ENCODE results near the gene CHID1.

CHID1 gene

DNA sequence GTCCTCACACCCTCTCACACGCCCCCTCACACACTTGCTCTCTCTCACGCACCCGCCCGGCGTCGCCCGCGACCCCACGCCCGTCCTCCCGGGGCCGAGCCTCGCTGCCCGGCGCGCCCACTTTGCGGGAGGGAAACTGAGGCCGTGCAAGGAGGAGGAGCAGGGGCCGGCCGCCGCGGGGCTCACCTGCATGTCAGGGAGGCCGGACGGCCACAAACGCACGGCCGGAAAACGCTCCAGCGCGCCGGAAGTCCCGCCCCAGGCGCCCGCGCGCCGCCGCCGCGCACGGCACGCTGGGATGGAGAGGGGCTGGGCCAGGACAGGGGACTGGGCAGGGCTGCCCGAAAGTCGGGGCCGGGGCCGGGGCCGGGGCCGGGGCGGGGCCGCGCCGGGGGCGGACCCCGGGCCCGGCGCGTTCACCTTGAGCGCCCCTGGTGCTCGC, at the start of gene CHID1:
CHID1 (minus strand) TSS at position 222 of the 442 bp plus-strand sequence. CDS start 5,994 bp downstream, outside the sequence.
- DNase-seq = peak; percentile 69

DNA sequence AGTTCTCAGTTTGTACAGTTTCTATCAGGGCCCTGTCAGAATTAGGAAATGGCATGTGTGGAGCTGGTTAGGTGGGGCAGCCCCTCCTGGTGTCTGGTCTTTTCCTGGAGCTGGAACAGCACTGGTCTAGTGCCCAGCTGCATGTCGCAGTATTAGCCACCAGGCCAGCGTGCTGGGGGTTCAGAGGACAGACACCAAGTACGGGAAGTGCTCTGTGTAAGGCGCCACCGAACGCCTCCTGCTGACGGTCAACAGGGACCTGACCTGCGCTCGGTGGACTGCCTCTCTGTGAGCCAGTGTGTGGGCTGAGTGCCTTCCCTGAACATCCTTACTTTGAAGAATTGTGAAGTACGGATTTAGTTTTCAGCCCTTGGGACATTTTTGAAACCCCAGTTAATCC, 49.0 kb upstream of the CHID1 start:
- no peak for DNase-seq

DNA sequence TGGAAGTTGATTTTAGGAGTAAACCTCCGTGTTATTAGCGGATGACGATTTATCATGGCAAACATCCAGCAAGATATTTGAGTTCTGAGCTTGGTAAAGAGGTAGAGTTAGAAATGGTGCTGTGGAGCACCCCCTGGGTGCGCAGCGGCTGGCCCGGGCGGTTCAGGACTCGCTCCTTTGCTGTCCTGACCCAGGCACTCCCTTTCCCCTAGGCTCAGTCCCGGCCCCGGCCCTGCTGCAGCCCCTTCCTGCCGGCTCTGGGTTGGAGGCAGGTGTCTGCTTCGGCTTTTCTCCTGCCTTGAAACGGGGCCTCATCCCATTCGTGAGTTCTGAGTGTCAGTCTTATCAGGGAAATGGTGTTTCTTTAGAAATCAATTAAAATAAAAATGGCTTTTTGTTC, 48.4 kb upstream of the CHID1 start:
- no peak for DNase-seq

DNA sequence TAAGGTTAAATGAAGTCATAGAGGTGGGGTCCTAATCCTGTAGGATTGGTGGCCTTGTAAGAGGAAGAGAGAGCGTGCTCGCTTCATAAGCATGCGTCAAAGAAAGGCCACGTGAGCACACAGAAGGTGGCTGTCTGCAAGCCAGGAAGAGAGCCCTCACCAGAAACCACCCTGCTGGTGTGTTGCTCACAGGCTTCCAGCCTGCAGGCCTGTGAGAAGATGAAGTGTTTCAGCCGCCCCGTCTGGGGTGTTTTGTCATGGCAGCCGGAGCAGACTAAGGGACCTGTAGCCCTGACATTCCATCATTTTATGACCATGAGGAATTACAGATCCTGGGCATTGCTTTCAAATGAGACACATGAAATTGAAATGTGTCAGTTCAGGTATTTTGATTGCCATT, 47.5 kb upstream of the CHID1 start:
- no peak for DNase-seq

DNA sequence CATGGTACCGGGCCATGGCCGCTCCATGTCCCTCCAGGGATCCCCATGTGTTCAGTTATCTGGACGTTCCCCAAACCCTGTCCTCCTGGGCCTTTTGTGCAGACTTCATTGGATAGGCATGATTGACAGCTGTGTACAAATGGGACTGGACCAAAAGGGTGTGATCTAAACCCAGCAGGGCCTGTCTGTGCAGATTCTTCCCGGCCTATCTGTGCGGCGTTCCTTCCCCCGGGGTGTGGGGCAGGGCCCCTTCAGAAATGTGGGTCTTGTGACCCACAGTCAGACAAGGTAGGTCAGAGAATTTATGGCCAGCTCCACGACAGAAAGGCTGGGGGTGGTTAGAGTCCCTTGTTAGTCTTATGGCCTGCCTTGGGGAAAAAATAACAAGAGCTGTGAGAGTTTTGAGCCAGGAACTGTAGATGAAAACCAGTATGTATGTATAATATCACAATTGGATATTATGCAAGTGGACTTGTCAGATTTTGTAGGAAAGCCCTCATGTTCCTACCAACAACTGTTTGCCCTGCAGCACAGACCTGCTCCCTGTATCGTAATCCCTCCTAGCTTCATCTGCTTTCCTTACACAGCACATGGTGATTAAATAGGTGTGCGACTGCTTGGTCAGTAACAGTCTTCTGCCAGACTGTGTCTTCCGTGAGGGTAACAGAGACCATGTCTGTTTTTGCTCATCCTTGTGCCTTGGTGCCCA, 46.8 kb upstream of the CHID1 start:
- DNase-seq = no peak

DNA sequence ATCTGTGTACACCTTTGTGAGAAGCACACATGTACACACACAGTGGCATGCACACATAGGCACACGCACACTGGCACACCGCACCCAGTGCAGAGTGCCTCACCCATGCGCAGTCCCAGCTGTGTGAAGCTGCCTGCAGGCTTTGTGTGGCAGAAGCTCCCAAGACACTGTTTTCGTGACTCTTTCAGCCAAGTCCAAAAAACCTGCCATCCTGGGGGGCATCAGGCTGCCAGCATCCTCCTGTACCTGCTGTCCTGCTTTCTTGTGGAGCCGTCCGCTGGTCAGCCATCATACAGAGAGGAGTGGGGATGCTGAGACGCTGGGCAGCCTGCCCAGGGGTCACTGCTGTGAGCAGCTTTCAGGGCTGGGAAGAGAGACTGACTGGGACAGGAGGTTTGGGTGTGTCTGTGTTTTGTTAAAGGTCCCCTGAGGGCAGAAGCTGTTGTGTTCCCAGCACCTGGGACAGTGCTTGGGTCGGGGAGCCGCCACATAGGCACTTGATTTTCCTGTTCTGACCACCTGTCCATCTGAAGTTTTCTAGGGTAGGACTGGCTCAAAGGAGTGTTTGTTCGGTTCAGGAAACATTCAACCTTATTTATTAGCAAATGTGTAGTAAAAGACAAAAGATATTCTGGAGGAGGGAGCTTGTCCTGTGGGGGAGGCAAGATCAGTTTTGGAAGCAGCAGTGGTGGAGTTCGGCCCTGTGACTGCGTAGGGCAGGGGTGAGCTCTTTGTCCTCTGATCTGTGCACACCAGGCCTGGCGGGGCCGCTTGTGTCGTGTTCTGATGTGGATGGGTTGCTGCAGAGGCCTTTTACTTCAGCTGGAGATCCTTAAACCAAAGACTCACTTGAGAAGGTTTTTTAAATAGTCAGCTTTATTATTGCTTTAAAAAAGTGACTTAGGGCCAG, 44.8 kb upstream of the CHID1 start:
- DNase-seq = peak; percentile 19

DNA sequence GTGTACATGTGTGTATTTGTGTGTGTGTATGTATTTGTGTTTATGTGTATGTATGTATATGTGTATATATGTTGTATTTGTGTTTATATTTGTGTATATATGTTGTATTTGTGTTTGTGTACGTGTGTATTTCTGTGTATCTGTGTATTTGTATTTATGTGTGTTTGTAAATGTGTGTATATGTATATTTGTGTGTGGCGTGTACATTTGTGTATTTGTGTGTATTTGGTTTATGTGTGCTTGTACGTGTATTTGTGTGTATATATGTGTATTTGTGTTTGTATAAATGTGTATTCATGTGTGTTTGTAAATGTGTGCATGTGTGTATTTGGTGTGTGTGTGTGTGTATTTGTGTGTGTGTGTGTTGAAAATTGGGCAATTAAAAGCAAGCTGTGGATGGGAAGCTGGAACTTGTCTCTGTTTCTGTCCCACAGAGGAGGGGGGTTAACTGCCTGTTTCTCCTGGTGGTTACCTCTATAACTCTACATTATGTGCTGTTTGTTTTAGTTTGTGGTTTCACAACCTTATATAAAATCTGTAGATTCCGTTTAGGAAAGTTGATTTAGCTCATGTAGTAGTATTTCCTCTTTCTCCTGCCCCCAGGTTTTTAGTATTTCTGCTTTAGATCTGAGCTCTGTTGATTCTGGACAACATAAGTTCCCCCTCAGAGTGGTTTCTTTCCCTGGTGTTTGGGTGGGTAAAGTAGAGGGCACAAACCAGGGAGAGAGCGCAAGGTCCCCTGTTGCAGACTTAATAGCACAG, 44.0 kb upstream of the CHID1 start:
- no peak for DNase-seq

DNA sequence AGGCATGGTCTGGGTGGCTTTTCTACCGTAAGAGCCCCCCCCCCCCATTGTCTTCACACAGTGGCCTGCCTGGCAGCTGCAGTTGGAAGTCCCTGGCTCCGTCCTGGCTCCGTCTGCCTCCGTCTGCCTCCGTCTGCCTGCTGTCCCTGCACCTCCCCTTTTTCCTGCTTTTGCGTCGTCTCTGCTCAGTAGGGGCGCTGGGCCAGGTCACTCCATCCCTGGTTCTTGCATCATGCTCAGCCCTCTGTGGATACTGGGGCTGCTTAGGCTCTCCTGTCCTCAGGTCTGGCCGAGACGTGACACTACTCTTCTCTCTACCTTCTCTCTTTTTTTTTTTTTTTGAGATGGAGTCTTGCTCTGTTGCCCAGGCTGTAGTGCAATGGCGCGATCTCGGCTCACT, 42.9 kb upstream of the CHID1 start:
- no peak for DNase-seq

DNA sequence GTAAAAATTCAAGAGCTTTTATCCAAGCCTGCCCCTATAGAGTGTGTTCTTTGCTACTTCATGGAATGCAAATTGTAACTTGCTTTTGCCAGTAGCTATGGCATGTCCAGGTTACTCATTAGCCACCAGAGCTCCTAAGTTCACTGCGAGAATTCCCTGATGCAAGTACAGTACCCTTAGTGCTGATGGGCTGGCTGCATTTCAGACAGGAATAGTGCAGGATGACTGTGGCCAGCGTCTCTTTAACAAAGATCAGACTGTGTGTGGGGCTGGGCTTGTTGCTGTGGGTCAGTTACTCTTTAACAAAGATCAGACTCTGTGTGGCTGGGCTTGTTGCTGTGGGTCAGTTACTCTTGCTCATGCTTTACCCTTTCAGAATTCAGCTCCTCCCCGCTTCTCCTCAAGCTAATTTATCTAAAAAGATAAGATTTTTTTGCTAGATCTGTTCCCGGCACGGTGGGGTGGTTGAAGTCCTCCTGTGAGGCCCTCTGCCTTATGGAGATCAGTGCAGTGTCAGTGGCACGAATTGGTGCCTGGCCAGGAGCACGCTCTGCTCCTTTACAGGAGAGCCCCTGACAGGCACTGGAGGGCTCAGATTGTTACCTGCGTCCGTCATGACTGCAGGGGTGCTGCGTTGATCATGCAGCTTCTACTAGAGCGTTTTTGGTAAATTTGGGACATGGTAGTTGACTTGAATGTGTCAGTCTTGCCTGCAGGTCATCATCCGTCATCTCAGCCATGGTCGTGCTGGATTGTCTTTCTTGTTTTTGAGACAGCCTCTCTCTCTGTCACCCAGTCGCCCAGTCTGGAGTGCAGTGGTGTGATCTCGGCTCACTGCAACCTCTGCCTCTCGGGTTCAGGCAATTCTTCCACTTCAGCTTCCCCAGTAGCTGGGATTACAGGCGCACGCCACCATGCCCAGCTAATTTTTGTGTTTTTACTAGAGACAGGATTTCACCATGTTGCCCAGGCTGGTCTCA, 42.1 kb upstream of the CHID1 start:
- no peak for DNase-seq

DNA sequence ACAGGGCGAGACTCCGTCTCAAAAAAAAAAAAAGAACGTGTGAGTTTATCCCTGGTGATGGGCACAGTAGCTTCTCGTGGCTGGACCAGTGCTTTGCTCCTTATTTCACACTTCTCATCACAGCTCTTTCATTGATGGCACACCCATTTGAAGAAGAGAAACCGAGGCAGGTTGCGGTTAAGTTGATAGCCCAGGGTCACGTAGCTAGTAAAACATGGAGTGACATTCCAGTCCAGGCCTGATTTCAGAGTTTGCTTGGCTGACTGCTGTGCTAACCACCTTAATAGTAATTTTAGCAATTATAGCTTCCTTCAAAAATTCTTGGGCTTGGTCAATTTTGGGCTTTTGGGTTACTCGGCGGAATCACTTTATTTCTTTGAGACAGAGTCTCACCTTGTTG, 40.9 kb upstream of the CHID1 start:
- DNase-seq = no peak

DNA sequence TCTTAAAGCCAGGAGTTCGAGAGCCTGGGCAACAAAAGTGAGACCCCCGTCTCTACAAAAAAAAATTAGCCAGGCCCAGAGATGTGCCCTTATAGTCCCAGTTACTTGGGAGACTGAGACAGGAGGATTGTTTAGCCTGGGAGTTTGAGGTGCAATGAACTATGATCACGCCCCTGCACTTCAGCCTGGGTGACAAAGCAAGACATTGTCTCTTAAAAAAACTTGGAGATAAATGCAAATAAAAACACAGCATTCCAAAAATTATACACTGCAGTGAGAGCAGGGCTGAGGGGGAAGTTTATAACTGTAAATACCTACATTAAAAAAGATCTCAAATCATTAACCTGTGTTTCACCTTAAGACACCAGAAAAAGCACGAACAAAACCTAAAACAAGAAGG, 37.1 kb upstream of the CHID1 start:
- no peak for DNase-seq

DNA sequence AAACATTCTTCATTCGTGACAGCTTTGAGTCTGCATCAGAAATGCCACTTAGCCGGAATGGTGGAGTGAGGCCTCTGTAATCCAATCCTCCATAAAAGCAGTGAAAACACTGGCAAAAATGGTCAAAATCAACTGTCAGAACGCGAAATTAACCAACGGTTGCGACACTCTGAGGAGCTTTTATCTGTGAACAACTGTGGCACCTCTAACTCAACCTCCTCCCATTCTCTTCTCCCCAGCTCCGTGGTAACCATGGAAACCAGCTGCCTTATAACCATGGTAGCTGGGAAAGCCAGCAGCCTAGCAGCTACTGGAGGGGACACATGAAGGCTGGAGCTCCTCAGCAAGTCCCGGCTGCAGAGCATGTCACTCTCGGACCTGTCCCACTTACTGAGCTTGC, 35.4 kb upstream of the CHID1 start:
- no peak for DNase-seq

DNA sequence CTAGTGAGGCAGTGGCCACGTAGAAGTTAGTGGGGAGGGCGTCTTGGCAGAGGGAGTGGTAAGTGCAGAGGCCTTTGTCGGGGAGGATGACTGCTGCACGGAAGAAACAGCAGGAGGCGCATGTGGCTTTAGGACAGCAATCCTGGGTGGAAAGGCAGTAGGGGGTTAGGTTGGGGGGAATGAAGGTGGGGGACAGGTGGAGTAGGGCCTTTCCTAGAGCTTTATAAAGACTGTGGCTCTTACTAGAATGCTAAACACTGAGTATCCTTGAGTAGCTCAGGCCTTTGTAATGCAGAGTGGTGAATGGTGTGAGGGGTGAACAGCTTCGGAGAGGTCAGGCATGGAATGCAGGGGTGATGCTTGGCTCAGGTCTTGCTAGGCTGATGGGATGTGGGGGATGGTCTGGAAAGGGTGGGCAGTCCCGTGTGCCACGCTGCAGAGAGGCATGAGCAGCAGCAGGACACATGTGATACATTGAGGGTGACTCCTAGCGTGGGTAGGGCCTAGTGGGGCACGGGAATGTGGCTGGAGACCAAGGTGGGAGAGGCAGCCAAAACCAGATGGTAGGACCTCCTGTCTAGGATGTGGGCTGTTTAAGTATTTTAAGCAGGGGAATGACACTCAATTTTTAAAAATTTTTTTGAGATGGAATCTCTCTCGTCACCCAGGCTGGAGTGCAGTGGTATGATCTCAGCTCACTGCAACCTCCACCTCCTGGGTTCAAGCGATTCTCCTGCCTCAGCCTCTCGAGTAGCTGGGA, 34.3 kb upstream of the CHID1 start:
- no peak for DNase-seq

DNA sequence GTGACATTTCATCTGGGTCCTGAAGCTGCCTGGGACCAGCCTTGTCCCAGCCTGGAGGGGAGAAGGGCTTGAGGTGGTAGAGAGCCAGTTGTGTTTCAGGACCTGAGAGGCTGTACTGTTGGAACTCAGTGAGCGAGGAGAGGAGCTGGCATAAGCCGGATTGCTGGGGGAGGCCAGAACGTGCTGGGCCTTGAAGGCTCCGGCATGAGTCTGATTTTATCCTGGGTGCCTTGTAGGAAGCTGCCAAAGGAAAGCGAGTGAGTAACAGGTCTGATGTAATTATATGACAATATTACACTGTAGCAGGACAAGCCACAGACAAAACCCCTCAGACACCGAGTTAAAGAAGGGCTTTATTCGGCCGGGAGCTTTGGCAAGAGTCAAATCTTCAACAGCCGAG, 32.2 kb upstream of the CHID1 start:
- no peak for DNase-seq

DNA sequence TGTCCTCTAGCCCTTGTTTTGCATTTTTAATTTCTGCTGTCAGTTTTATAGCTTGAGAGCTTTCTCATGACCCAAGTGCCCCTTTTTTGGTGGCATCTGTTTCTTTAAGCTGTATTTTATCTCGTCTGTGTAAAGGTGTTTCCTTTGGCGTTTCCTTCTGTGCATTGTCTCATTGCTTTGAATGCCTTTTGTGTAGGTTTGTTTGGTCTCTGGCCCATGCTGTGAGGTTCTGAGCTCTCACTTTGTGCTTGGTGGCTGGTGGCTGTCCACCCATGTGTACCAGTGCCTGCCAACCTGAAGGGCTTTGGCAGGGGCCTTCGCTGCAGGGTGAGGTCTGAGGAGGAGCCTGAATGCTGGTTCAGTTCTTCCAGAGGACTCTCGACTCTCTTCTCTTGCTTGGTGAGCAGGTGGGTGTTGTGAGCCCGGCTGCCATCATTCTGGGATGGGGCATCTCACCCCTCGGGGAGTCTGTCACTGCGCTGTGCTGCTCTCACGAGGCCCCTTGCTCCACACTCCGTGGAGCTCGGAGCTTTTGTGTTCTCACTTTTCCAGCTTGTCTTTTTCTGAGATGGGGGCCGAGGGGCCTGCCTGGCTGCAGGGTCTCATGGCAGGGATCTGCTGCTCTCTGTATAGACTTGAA, 30.0 kb upstream of the CHID1 start:
- DNase-seq = peak; percentile 55

DNA sequence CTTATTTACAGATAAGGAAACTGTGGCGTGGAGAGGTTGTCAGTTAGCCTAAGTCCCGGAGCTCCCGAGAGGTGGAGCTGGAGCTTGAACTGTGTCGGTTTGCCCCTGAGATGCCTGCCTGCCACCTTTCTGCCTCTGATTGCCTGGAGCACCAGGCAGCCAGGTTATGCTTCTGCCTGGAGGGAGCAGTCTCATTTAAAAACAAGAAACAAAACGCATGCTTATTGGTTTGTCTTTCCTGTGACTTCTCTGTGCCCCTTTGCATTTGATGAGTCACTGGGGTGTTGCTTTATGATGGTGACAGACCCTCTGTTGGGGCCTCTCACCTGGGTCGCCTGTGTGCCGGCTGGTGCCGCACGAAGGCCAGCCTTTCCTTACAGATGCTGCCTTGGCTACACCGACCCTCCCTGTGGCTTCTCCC, 27.2 kb upstream of the CHID1 start:
- DNase-seq = no peak

DNA sequence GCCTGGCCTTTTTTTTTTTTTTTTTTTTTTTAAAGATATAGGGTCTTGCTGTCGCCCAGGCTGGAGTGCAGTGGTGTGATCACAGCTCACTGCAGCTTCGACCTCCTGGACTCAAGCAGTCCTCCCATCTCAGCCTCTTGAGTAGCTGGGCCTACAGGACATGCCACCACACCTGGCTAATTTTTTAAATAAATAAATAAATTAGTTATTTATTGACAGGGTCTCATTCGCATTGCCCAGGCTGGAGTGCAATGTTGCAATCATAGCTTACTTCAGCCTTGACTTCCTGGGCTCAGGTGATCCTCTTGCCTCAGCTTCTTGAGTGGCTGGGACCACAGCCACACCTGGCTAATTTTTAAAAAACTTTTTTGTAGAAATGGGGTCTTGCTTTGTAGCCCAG, 25.6 kb upstream of the CHID1 start:
- DNase-seq = no peak

DNA sequence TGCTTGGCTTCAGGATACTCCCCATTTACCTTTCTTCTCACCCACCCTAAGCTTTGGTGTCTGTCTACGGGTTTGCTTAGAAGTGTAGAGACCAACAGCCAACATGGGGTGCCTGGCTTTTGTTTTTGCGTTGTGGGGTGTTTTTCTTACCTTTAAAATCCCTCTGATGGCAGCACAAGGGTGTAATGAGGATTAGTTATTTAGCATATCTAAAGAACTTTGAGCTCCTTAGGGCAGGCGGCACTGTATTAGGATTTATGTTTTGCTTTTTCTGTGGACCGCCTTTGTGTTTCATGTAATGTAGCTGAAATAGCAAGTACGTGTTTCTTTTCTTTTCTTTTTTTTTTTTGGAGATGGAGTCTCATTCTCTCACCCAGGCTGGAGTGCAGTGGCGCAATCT, 23.9 kb upstream of the CHID1 start:
- DNase-seq = no peak

DNA sequence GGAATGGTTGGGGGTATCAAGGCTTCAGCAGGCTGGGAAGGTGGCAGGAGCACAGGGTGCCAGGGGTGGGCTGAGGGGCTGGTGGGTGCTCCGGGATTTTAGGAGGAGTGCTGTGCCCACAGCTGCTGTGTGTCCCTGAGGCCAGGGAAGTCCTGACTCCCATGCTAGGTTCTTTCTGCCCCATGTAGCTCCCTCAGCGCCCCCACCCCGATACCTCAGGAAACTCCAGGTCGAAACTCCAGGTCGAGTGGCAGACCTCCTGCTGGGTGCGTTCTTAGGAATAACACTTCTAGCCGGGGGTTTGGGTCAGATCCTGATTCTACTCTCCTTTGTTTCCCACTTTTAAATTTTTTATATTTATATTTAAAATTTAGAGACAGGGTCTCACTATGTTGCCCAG, 23.3 kb upstream of the CHID1 start:
- DNase-seq = no peak

DNA sequence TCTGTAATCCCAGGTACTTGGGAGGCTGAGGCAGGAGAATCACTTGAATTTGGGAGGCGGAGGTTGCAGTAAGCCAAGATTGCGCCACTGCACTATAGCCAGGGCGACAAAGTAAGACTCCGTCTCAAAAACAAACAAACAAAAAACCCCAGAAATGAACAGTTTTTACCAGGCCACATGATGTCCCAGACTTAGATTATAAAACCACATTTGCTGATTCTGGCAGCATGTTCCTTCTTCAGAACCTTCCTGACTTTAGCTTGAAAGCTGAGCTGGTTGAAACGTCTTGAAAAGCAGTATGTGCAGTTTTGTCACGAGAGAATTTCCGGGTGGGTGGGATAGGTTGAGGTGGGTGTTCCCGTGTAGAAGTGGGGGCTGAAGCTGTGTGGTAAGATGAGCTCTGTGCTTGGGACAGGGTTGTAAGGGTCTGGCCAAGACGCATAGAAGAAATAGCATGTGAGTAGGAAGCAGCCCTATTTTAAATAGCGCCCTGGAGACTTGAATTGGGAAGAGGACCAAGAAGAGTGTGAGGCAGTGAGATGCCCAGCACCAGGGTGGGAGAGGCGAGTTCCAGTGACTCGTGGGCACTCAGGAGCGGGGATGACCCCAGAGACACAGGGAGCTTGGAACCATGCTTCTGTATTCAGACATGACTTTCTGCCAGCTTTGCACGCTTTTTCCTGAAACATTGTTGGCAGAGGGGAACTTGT, 22.7 kb upstream of the CHID1 start:
- no peak for DNase-seq

Measured in COR-L47 (cell line).